IMR-90 (cell line): Measurements from ENCODE around the gene NOL6. TPM values are rescaled to one million over a fixed set of nuclear protein-coding genes. Genes with fewer than 3 reads are reported as not detected.

Source experiments
- ATAC-seq: fragments of 200-7000 bp; cut with Tn5 transposase; 2 replicates; pipeline ENCODE4 v1.9.1; 2020; ENCODE audit warnings: low read depth, mild to moderate bottlenecking, moderate library complexity
- BruUV-seq: library from RNA; stranded (reverse); fragments of 400-500 nt; replicated peaks from 2 replicates; lab custom pipeline; 2021; lab: Mats Ljungman, UMichigan
- CTCF ChIA-PET: fragments of 300-600 bp; formaldehyde crosslinking; extraction: SDS; loops from one replicate; lab custom pipeline; 2021; ENCODE audit warnings: antibody characterized with exemption; lab: Yijun Ruan, JAX
- POLR2A ChIA-PET: fragments of 300-600 bp; sonication (Branson Sonifier 250); formaldehyde crosslinking; loops from one replicate; lab custom pipeline; 2022; ENCODE audit warnings: antibody characterized with exemption; ENCODE audit not compliant: unreplicated experiment; lab: Charles Lee
- DNase-seq: peaks from one replicate; pipeline ENCODE4 v3.0.0; 2013
- H2AFZ ChIP-seq: replicated peaks from 2 replicates; pipeline ENCODE3; 2013; ENCODE audit warnings: low read length, mild to moderate bottlenecking; ENCODE audit not compliant: poor library complexity
- H2AK5ac ChIP-seq: 2 replicates; pipeline ENCODE4 v1.6.1; 2013; ENCODE audit warnings: low read depth, low read length, inconsistent platforms
- H2AK9ac ChIP-seq: replicated peaks from 2 replicates; pipeline ENCODE3; 2013; ENCODE audit warnings: mild to moderate bottlenecking, low read depth, low read length, moderate library complexity; ENCODE audit not compliant: poor library complexity
- H2BK120ac ChIP-seq: 2 replicates; pipeline ENCODE4 v1.6.1; 2013; ENCODE audit warnings: low read depth, low read length, inconsistent platforms
- H2BK15ac ChIP-seq: 3 replicates; pipeline ENCODE4 v1.6.1; 2013; ENCODE audit warnings: low read depth, low read length, inconsistent platforms
- H2BK20ac ChIP-seq: 2 replicates; pipeline ENCODE4 v1.6.1; 2013; ENCODE audit warnings: low read depth, mild to moderate bottlenecking, inconsistent platforms, low read length, moderate library complexity
- H2BK5ac ChIP-seq: 2 replicates; pipeline ENCODE4 v1.6.1; 2013; ENCODE audit warnings: mild to moderate bottlenecking, low read depth, low read length, inconsistent platforms; ENCODE audit not compliant: poor library complexity, severe bottlenecking
- H3K14ac ChIP-seq: replicated peaks from 2 replicates; pipeline ENCODE4 v1.6.1; 2013; ENCODE audit warnings: low read depth, low read length, inconsistent platforms
- H3K18ac ChIP-seq: 2 replicates; pipeline ENCODE4 v1.6.1; 2013; ENCODE audit warnings: low read depth, low read length, control low read depth
- H3K23ac ChIP-seq: 2 replicates; pipeline ENCODE4 v1.6.1; 2013; ENCODE audit warnings: low read depth, low read length, inconsistent platforms
- H3K27ac ChIP-seq: 2 replicates; pipeline ENCODE4 v1.5.1; 2013; ENCODE audit warnings: mild to moderate bottlenecking, control low read depth, low read length; ENCODE audit not compliant: insufficient read depth
- H3K27me3 ChIP-seq: 2 replicates; pipeline ENCODE4 v1.6.1; 2013; ENCODE audit warnings: low read length; ENCODE audit not compliant: control insufficient read depth, insufficient read depth
- H3K36me3 ChIP-seq: 2 replicates; pipeline ENCODE4 v1.6.1; 2013; ENCODE audit warnings: low read length, mixed read lengths; ENCODE audit not compliant: control insufficient read depth, insufficient read depth
- H3K4ac ChIP-seq: 2 replicates; pipeline ENCODE4 v1.6.1; 2013; ENCODE audit warnings: low read depth, low read length, inconsistent platforms
- H3K4me1 ChIP-seq: 2 replicates; pipeline ENCODE4 v1.6.1; 2013; ENCODE audit warnings: low read length, mixed read lengths; ENCODE audit not compliant: control insufficient read depth, insufficient read depth
- H3K4me2 ChIP-seq: 2 replicates; pipeline ENCODE4 v1.6.1; 2013; ENCODE audit warnings: low read depth, mild to moderate bottlenecking, control low read depth, low read length, moderate library complexity
- H3K4me3 ChIP-seq: 2 replicates; pipeline ENCODE4 v1.5.1; 2013; ENCODE audit warnings: low read depth, mild to moderate bottlenecking, control low read depth, low read length, moderate library complexity; ENCODE audit not compliant: insufficient read depth
- H3K56ac ChIP-seq: 2 replicates; pipeline ENCODE4 v1.6.1; 2013; ENCODE audit warnings: low read length, inconsistent platforms; ENCODE audit not compliant: insufficient read depth; ENCODE audit errors: extremely low read depth
- H3K79me1 ChIP-seq, 2 experiments: 2 replicates each; pipeline ENCODE4 v1.6.1; 2013; ENCODE audit warnings: low read length in 2 of 2, inconsistent platforms in 1 of 2, low read depth in 1 of 2
- H3K9ac ChIP-seq: 2 replicates; pipeline ENCODE4 v1.6.1; 2013; ENCODE audit warnings: low read depth, low read length, control low read depth
- H3K9me1 ChIP-seq: 2 replicates; pipeline ENCODE4 v1.6.1; 2013; ENCODE audit warnings: low read length, inconsistent platforms; ENCODE audit not compliant: insufficient read depth
- H3K9me3 ChIP-seq: 2 replicates; pipeline ENCODE4 v1.6.1; 2013; ENCODE audit warnings: low read length; ENCODE audit not compliant: control insufficient read depth, insufficient read depth
- H4K20me1 ChIP-seq: 2 replicates; pipeline ENCODE4 v1.6.1; 2013; ENCODE audit warnings: low read length, inconsistent platforms; ENCODE audit not compliant: insufficient read depth
- H4K5ac ChIP-seq: 2 replicates; pipeline ENCODE4 v1.6.1; 2013; ENCODE audit warnings: mild to moderate bottlenecking, low read depth, low read length, control low read depth
- H4K8ac ChIP-seq, 2 experiments: 2 replicates each; pipeline ENCODE4 v1.6.1; 2013; ENCODE audit warnings: low read depth in 2 of 2, low read length in 2 of 2, control low read depth in 1 of 2, inconsistent platforms in 1 of 2
- H4K91ac ChIP-seq: 2 replicates; pipeline ENCODE4 v1.6.1; 2013; ENCODE audit warnings: low read depth, low read length, inconsistent platforms; ENCODE audit not compliant: insufficient read depth
- NFE2L2 ChIP-seq: fragments of 150-350 bp; IDR thresholded peaks from 2 replicates; pipeline ENCODE4 v1.6.1; 2016; ENCODE audit warnings: low read depth, mild to moderate bottlenecking, low read length
- POLR2A ChIP-seq: IDR thresholded peaks from 2 replicates; pipeline ENCODE4 v1.6.1; 2012; ENCODE audit warnings: mild to moderate bottlenecking, low read depth, low read length
- WGBS, 2 experiments: methylation state at CpG; one replicate each; pipeline versions ENCODE4 v1.1.5 to v1.1.7; 2013; ENCODE audit warnings: missing lambda C conversion rate in 2 of 2; ENCODE audit not compliant: insufficient read length in 1 of 2; ENCODE audit errors: extremely low coverage in 2 of 2; 5-methylcytosine and 5-hydroxymethylcytosine counted together
- dilution Hi-C: fragments of 300-500 bp; cut with HindIII; formaldehyde crosslinking; loops from one replicate; pipeline ENCODE4 v1.14.3; 2018; ENCODE audit warnings: low sequenced_read_pairs; ENCODE audit not compliant: unreplicated experiment
- in situ Hi-C: fragments of 300-500 bp; cut with MboI; formaldehyde crosslinking; loops from 3 replicates; pipeline ENCODE4 v1.14.3; 2019; ENCODE audit warnings: low sequenced_read_pairs, inconsistent platforms, mixed read lengths
- intact Hi-C: fragments of 100-400 bp; cut with micrococcal nuclease; formaldehyde crosslinking; loops from 2 replicates; pipeline ENCODE4 v1.10.0; 2022
- polyA plus RNA-seq, 3 experiments: library from polyadenylated mRNA; depleted of rRNA; stranded (reverse); fragments of >200 nt; gene quantifications; 2 replicates each; pipeline ENCODE4 v1.2.3, GENCODE V29; 2012; ENCODE audit warnings: low replicate concordance in 1 of 3
- total RNA-seq: library from RNA; depleted of rRNA; stranded (reverse); fragments of >200 nt; gene quantifications from 2 replicates; pipeline ENCODE4 v1.2.3, GENCODE V29; 2012

Gene NOL6
- total and polyA plus RNA-seq, 2 of the 4 experiments (the other 2 are of a cell fraction): 47.3 to 71.7 TPM

GRCh38 chr9:33430942-33431341, 42.8 kb downstream of the NOL6 start:
- intact Hi-C loops (no loop called here), dilution Hi-C loops (no loop called here), in situ Hi-C loops (no loop called here)
- Histone ChIP-seq H3K4me3 (no peak overlapping the region), H4K91ac (no peak overlapping the region), H3K56ac (no peak overlapping the region), H3K9me3 (no peaks in the 10 kb centered on the region), H2BK15ac (no peak overlapping the region), H3K79me1 (no peaks in the 10 kb centered on the region), H3K4me2 (no peak overlapping the region), H2BK120ac (no peak overlapping the region), H4K20me1 (no peaks in the 10 kb centered on the region), H3K36me3 (no peaks in the 10 kb centered on the region), H3K9me1 (peaks cover 6% of the 10 kb centered on the region; the same call in 1 of the 2 replicates), H3K18ac (no peak overlapping the region), H4K5ac (no peak overlapping the region), H3K9ac (no peak overlapping the region), H3K14ac (no peak overlapping the region), H3K4ac (no peak overlapping the region), H2AK9ac (peak overlapping the region; percentile 37), H2BK20ac (no peak overlapping the region), H2AK5ac (no peak overlapping the region), H2AFZ (peak overlapping the region; percentile 66), H2BK5ac (no peak overlapping the region), H3K27ac (no peak overlapping the region), H4K8ac (no peak overlapping the region), H3K23ac (no peak overlapping the region), H3K4me1 (0 out of 2 replicates have a peak, but pooled peaks cover 1% of the 10 kb centered on the region), H3K27me3 (peaks cover 17% of the 10 kb centered on the region)
- DNase-seq (no peak), ATAC-seq (peak; percentile 27; the same call in 1 of the 2 replicates)
- WGBS, 2 experiments: no CpG with 5 or more reads among the region's 1 CpG
- no TSS peak for BruUV-seq
- ChIA-PET POLR2A (no interaction called here), CTCF (no interaction called here)
- TF ChIP-seq POLR2A (no peak), NFE2L2 (peak; percentile 13; the same call in 1 of the 2 replicates)
